Superior temporal gyrus (tissue), 1 donor: Measurements from ENCODE around the gene COL11A1.
"Not testable (repeated sequence)": the region's sequence is repeated elsewhere in the genome, so short reads cannot be mapped to it uniquely, and the experiment has no call there.

Source experiments
- DNase-seq: peaks from one replicate; pipeline ENCODE4 v3.0.0-alpha.2; 2016; ENCODE audit errors: extremely low spot score

COL11A1 gene

GRCh38 chr1:103108376-103109150 is at the start of gene COL11A1:
Gene COL11A1 (minus strand): TSS chr1:103108522. CDS start chr1:103108178, 344 bp downstream.
- no peak for DNase-seq

DNA sequence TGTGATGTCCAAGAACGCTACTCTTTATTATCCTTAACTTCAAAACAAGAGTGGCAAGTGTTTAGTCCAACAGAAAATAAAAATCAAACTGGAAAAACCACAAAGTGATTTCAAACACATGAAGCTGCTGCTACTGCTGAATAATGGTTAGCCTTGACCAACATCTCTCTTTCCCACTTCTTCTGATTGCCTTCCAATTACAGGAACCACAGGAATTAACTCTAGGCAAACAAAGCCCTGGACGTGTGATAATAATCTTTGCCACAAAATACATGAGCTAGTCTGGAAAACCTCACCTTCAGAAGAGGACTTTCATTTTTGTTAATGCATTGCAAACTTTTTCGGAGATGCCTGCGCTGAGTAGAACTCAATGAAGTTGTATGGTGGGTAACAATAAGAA is 48.6 kb upstream of the COL11A1 start:
- no peak for DNase-seq

- no peak for DNase-seq
Observed at GRCh38 chr1:103146166-103146565, 37.8 kb upstream of the COL11A1 start.

- DNase-seq, result no peak
Observed at GRCh38 chr1:103145449-103145848, 37.1 kb upstream of the COL11A1 start.

DNA sequence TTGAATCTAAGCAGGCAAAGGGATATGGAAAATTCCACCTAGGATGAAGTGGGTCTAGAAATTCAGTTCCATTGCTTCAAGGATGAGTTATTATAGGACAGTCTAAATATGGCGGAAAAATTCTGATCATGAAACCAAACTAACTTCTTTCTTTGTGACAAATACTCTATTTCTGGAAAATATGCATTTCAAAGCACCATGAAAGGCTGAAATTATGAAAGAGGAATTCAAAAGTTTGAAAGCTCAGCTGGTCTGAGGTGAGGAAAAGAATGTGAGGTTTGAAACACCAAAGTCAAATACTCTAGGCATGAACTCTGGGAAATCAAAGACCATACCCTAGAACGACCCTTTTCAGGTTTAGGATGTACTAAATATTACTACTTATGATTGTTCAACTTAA is 36.4 kb upstream of the COL11A1 start:
- no peak for DNase-seq

DNA sequence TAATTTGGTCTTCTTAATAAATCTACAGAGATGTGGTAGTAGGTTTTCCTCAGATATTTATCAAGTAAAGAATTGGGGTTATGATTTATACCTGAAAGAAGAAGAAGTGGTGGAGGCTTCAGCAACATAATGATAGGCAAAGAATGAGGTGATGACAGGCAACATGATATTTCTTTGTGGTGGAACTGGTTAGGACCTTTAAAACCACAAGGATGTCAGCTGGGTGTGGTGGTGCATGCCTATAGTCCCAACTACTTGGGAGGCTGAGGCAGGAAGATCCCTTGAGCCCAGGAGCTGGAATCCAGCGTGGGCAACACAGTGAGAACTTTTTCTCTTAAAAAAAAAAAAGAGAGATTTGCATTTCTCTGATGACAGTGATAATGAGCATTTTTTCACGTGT is 34.1 kb upstream of the COL11A1 start:
- DNase-seq, result no peak

GRCh38 chr1:103129796-103130195 is 21.5 kb upstream of the COL11A1 start:
- no peak for DNase-seq

DNA sequence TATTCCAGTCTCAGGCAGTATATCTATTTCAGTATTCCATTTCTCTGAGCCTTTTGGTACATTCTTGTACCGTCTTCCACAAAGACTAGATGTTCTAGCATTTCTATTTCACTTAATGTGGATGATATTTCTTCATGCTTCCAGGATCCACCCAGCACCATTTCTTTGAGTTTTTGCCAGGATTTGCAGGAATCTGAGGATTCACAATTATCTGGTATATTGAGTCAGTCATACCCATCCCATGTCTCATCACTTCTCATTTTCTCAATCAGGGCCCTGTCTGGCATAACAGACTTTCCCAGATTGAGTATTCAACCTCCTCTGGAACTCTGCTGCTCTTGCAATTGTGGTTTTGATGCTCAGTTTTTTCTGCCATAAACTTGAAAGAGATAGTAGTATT is 20.9 kb upstream of the COL11A1 start:
- no peak for DNase-seq

DNA sequence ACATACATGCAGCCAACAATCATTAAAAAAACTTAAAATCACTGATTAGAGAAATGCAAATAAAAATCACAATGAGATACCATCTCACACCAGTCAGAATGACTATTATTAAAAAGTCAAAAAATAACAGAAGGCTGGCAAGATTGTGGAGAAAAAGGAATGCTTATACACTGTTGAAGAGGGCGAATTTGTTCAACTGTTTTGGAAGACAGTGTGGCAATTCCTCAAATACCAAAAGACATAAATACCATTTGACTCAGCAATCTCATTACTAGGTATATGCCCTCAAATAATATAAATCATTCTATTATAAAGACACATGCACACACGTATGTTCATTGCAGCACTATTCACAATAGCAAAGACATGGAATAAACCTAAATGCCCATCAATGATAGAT is 19.9 kb upstream of the COL11A1 start:
- DNase-seq, result not testable (repeated sequence)

- DNase-seq, result no peak
Observed at GRCh38 chr1:103125219-103125618, 16.9 kb upstream of the COL11A1 start.

DNA sequence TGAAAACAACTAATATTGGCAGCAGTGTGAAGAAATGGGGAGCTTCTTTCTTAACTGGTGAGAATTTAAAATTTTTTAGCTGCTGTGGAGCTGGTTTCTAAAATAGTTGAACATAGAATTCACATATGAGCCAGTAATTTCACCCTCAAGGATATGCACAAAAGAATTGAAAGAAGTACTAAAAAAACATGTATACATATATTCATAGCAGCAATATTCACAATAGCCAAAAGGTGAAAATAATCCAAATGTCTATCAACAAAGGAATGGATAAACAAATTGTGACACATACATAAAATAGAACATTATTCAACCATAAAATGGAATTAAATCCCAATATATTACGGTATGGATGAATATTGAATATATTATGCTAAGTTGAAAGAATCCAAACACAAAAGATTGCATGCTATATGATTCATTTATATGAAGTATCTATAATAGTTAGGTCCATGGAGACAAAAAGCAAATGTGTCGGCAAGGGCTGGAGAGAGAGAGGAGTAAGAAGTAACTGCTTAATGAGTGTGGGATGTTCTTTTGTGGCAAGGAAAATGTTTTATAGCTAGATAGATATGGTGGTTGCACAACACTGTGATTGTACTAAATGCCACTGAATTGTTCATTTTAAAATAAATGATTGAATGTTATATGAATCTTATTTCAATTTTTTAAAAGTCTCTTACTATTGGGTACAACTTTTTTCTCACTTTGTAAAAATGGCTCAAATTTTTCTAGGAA is 14.8 kb upstream of the COL11A1 start:
- DNase-seq, result peak; percentile 8

DNA sequence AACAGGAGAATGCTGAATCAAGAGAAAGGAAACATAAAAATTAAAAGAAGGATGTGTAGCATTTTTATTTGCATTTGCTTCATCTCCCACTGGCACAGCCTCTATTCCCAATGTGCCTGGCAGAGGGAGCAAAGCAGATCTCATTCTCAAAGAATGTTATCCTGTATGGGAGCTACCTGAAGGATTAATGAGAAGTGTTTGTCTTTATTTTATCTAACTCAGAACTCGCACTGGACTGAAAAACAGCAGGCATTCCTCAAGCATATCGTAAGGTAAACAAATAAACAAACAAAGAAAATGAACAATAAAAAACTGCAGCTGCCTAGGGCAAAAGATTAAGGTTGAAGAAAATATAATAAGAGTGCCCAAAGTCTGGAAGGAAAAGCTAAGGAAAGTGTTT is 12.7 kb upstream of the COL11A1 start:
- no peak for DNase-seq

GRCh38 chr1:103112546-103112945 is 4.2 kb upstream of the COL11A1 start:
- no peak for DNase-seq

- no peak for DNase-seq
Observed at GRCh38 chr1:103111926-103112325, 3.6 kb upstream of the COL11A1 start.

GRCh38 chr1:103110701-103111100 is 2.4 kb upstream of the COL11A1 start:
- DNase-seq, result no peak

DNA sequence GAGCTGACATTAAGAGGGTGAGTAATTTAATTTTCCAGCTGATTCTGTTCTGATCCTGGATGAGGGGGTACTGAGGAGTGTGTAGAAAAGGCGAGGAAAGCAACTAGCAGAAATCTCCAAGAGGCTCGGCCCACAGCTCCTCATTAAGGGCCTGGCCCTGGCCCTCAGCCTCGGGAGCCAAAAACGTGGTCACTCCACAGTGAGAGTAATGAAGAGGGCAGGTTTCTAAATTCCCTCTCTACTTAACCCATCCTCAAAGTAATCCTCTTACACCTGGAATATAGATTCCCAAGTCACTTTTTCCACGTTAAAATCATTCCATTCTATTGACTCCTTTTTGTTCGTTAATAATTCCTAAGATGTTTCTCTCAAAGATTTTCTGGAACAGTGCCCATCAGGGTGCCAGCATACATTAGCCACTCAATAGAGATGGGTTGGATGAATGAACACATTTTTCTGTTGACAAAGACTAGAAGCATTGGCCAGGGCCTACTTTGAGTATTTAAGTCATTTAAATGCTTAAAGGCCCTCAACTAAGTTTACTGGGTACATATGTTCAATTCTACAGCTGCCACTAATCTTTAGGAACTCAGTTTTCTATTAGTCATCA is 1.1 kb upstream of the COL11A1 start:
- no peak for DNase-seq

DNA sequence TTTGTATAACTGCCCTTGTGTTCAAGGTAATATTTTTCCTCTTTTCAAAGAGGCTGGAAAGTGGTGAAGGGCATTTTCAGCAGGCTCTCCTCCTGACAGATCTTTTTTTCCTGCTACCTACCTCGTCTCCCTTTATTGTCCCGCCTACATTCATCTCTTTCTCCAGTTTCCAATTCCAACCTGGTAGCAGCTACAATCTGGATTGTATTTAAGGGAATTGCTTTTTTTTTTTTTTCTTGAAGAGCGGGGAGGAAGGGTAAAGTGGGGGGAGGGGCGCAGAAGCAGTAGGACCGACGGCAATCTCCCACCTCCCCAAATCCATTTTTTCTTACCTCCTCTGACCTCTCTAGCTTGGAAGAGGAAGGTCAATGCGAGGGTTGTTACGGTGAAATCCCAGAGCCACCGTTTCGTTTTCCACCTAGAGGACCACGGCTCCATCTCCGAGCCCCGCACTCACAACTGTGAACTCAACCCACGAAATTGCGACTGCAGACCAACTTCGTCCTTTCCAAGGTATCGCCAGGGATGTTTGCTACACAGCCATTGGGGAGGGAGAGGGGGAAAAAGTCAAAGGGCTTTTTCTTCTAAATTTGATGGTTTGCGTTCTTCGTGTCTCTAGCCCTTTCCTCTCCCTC is 464 bp downstream of the COL11A1 start:
- no peak for DNase-seq

DNA sequence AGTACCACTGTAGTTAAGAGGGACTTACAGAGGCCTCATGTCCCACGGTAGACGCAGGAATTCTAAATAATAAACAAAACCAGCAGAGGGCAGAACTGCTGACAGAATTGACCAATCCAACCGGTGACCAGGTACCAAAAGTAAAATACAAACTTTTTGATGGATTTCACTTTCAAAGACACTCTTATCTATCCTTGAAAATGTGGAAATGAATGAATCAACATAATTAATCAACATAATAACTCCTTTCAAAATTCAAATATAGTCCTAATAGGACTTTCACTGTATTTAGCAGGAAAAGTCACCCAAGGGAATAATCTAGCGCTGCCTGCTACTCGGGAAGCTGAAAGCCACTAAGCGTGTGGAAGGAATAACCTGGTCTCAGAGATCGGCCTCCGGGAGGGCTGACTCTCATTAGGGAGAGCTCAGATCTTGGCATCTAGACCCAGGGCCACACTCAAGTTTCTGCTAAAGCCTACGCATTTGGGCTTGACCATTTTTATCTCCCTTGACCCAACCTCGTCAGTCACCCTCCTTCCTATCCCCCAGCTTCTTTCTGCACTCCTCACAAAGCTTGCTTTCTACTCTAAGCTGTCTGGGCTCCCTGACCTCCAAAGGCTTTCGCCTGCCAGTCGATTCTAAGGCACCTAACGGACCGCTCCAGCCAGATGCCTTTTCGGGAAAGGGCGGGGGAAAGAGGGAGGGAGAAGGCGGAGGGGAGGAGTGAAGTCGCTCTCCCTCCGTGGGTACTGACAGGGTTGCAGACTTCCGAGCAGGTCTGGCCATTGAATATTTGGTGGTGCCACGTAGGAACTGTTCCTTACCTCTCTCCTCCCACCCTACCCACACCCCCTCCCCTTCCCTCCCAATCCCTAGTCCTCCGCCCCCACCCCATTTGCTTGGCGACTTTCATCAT is 1.6 kb downstream of the COL11A1 start:
- DNase-seq, result peak; percentile 90

- no peak for DNase-seq
Observed at GRCh38 chr1:103101399-103101798, 6.9 kb downstream of the COL11A1 start.

- no peak for DNase-seq
Observed at GRCh38 chr1:103089221-103089620, 19.1 kb downstream of the COL11A1 start.

DNA sequence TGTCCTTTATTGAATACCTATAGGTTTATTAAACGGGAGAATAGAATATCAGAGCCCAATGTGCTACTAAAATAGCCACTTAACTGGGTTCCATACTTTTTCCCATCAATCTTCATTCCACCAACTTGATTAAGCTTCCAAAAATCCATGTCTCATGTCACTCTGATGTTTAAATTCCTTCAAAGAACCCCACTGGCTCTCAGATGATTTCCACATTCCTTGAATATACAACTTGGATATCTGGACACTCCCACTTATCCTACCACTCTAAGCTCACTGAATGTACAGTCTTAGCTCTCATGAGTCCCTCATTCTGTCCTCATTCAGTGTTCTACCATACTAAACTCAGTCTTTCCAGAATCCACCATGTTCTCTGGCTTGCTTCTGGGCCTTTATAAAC is 21.1 kb downstream of the COL11A1 start:
- no peak for DNase-seq
